OCI-LY7 (cell line): ENCODE results near the gene STN1.

Source experiments
- CTCF ChIP-seq: fragments of 200-600 bp; sonication (generic); conservative IDR thresholded peaks from 2 replicates; pipeline ENCODE4 v1.5.1; 2014; ENCODE audit warnings: mild to moderate bottlenecking, antibody characterized with exemption, low read length, moderate library complexity, mixed read lengths
- EZH2phosphoT487 ChIP-seq: fragments of 200-600 bp; sonication (generic); IDR thresholded peaks from 2 replicates; pipeline ENCODE4 v1.6.1; 2018; ENCODE audit warnings: low read depth, borderline replicate concordance, mild to moderate bottlenecking, mixed run types, antibody characterized with exemption, low read length, moderate library complexity, mixed read lengths

DNA sequence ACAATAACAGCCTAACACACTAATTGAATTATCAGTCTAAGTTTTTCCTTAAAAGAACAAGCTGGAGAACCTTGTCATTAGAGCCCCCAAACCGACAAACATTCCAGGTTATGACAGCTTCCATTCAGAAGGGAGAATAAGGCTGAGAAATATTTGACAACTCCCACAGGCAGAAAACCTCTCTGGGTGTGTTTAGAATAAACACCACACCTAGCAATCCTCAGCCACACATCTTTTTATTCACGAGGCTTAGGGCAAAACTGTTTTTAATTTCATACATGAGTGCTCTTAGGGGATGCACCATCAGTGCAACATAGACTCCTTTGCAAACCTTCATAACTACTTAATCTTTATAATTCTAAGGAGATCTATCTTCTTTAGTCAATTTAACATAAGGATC is 24.2 kb downstream of the STN1 start:
- no peak for TF ChIP-seq CTCF
- TF ChIP-seq EZH2phosphoT487 = no peak
